HL-60/S4 treated with phorbol 12-myristate 13-acetate at 8.2 ng/mL for 4 days and 3 days (cell line): Measurements from ENCODE around the gene MATN3.

Experiments used
- in situ Hi-C: fragments of 300-500 bp; cut with MboI; formaldehyde crosslinking; loops from 2 replicates; pipeline ENCODE4 v1.15.0; 2022; ENCODE audit warnings: low sequenced_read_pairs

Gene MATN3

GRCh38 chr2:20040489-20041172 lies 28.2 kb upstream of the MATN3 start:
- in situ Hi-C loops = no loop called here

- in situ Hi-C loops = no loop called here
These were observed 25.2 kb upstream of the MATN3 start for GRCh38 chr2:20037660-20038059.

- in situ Hi-C loops = no loop called here
These were observed 23.6 kb upstream of the MATN3 start for GRCh38 chr2:20035955-20036666.

- in situ Hi-C loops = no loop called here
These were observed 22.4 kb upstream of the MATN3 start for GRCh38 chr2:20034821-20035220.

- in situ Hi-C loops = no loop called here
These were observed 21.8 kb upstream of the MATN3 start for GRCh38 chr2:20034218-20034617.

- in situ Hi-C loops = no loop called here
These were observed 20.9 kb upstream of the MATN3 start for GRCh38 chr2:20033322-20033721.

GRCh38 chr2:20030224-20030623 lies 17.8 kb upstream of the MATN3 start:
- in situ Hi-C loops = no loop called here

GRCh38 chr2:20027705-20028434 lies 15.4 kb upstream of the MATN3 start:
- in situ Hi-C loops = loop anchor here (10.0 kb wide), 1 partner anchor 67 kb away; no protein-coding TSS in a partner anchor

- in situ Hi-C loops = loop anchor here (10.0 kb wide), 1 partner anchor 68 kb away; no protein-coding TSS in a partner anchor
These were observed 14.8 kb upstream of the MATN3 start for GRCh38 chr2:20027260-20027677.

GRCh38 chr2:20025065-20025786 lies 12.8 kb upstream of the MATN3 start:
- in situ Hi-C loops = loop anchor here (10.0 kb wide), 1 partner anchor 70 kb away; no protein-coding TSS in a partner anchor

GRCh38 chr2:20023688-20024087 lies 11.2 kb upstream of the MATN3 start:
- in situ Hi-C loops = loop anchor here (10.0 kb wide), 1 partner anchor 71 kb away; no protein-coding TSS in a partner anchor

GRCh38 chr2:20021405-20022009 lies 9.0 kb upstream of the MATN3 start:
- in situ Hi-C loops = loop anchor here (10.0 kb wide), 1 partner anchor 73 kb away; no protein-coding TSS in a partner anchor

- in situ Hi-C loops = loop anchor here (10.0 kb wide), 1 partner anchor 75 kb away; no protein-coding TSS in a partner anchor
These were observed 7.3 kb upstream of the MATN3 start for GRCh38 chr2:20019747-20020146.

- in situ Hi-C loops = no loop called here
These were observed 6.2 kb upstream of the MATN3 start for GRCh38 chr2:20018601-20019152.

- in situ Hi-C loops = no loop called here
These were observed 3.9 kb upstream of the MATN3 start for GRCh38 chr2:20016346-20016745.

GRCh38 chr2:20015482-20016083 lies 3.1 kb upstream of the MATN3 start:
- in situ Hi-C loops = no loop called here

- in situ Hi-C loops = no loop called here
These were observed 820 bp upstream of the MATN3 start for GRCh38 chr2:20013126-20013849.

- in situ Hi-C loops = no loop called here
These were observed 511 bp downstream of the MATN3 start for GRCh38 chr2:20012032-20012281.
